ENCODE data around the gene ADH1A.

Gene ADH1A

DNA sequence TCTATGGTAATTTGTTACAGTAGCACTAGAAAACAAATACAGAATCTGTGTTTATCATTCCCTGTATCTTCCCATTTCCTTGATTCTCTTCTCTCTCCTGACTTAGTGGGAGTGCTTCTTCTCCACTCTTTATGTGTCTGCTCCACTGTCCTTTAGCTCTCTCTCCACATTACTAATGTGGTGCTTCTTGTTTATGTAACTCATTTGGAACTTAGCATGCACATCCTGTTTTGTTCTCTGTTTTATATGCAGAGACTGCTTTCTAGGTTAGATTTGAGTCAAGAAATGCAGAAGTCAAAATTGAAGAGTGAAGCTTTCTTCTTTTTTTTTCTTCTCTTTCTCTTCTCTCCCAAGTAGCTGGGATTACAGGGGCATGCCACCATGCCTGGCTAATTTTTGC lies 25.9 kb downstream of the ADH1A start:
- no peak for ATAC-seq (ENCODE audit: insufficient read depth, low read depth)
- H3K9me3 ChIP-seq (ENCODE audit: insufficient read depth, low read length, severe bottlenecking): no peaks in the 10 kb centered on the region

DNA sequence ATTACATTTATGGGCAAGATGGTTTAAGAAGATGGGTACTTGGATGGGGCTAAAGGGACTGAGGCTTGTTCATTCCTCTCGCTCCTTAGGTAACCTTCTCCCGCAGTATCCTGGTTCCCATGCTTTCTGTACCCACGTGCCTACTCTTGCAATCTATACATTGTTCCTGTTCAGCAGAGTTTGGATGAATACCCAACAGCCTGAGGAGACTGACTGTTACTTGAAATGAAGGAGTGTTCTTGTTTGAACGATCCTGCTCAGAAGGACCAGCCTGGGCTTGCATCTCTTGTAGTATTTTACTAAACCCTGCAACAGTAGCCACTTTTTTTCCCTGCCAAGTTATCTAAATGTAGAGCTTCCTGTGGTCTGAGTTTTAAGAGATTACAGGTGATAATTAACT lies 38.0 kb downstream of the ADH1A start:
- H3K4me1 ChIP-seq (ENCODE audit: insufficient read depth, low read length): no peaks in the 10 kb centered on the region
- H4K20me1 ChIP-seq (ENCODE audit: insufficient read depth, low read length): no peaks in the 10 kb centered on the region
- H3K27ac ChIP-seq (ENCODE audit: low read length): no peak overlapping the region
- no peak overlapping the region for H3K4me2 ChIP-seq (ENCODE audit: insufficient read depth, low read length)
- TF ChIP-seq, protein P1, sequence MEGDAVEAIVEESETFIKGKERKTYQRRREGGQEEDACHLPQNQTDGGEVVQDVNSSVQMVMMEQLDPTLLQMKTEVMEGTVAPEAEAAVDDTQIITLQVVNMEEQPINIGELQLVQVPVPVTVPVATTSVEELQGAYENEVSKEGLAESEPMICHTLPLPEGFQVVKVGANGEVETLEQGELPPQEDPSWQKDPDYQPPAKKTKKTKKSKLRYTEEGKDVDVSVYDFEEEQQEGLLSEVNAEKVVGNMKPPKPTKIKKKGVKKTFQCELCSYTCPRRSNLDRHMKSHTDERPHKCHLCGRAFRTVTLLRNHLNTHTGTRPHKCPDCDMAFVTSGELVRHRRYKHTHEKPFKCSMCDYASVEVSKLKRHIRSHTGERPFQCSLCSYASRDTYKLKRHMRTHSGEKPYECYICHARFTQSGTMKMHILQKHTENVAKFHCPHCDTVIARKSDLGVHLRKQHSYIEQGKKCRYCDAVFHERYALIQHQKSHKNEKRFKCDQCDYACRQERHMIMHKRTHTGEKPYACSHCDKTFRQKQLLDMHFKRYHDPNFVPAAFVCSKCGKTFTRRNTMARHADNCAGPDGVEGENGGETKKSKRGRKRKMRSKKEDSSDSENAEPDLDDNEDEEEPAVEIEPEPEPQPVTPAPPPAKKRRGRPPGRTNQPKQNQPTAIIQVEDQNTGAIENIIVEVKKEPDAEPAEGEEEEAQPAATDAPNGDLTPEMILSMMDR (IDR thresholded peaks at IDR 0.05; ENCODE audit: borderline replicate concordance, extremely low read depth, low read length, poor library complexity, severe bottlenecking): no peak
- no peaks in the 10 kb centered on the region for H3K36me3 ChIP-seq (ENCODE audit: insufficient read depth, low read length)
- ATAC-seq (ENCODE audit: insufficient read depth, low read depth) (no peak), DNase-seq (no peak)
- no peaks in the 10 kb centered on the region for H3K9me3 ChIP-seq (ENCODE audit: insufficient read depth, low read length, severe bottlenecking)
- no peak overlapping the region for H3K4me3 ChIP-seq (ENCODE audit: low read depth in 1 of 2, low read length in 2 of 2)
- no peaks in the 10 kb centered on the region for H3K79me2 ChIP-seq (ENCODE audit: insufficient read depth, low read length)
- no peak overlapping the region for H3K9ac ChIP-seq (ENCODE audit: low read depth, low read length)
- no peak overlapping the region for H2AFZ ChIP-seq (ENCODE audit: low read depth, low read length)
- no peaks in the 10 kb centered on the region for H3K27me3 ChIP-seq (ENCODE audit: insufficient read depth, low read length, poor library complexity)

More for the DNA sequence above, 25.9 kb downstream of the ADH1A start:
- H3K27me3 ChIP-seq (ENCODE audit: insufficient read depth, low read length, poor library complexity): no peaks in the 10 kb centered on the region
- H3K4me2 ChIP-seq (ENCODE audit: insufficient read depth, low read length): no peak overlapping the region
- no peaks in the 10 kb centered on the region for H4K20me1 ChIP-seq (ENCODE audit: insufficient read depth, low read length)
- H2AFZ ChIP-seq (ENCODE audit: low read depth, low read length): no peak overlapping the region
- H3K27ac ChIP-seq (ENCODE audit: low read length): no peak overlapping the region
- no peaks in the 10 kb centered on the region for H3K36me3 ChIP-seq (ENCODE audit: insufficient read depth, low read length)
- no peak overlapping the region for H3K4me3 ChIP-seq (ENCODE audit: low read depth in 1 of 2, low read length in 2 of 2)
- no peak overlapping the region for H3K9ac ChIP-seq (ENCODE audit: low read depth, low read length)
- TF ChIP-seq, protein P1 (IDR thresholded peaks at IDR 0.05; ENCODE audit: borderline replicate concordance, extremely low read depth, low read length, poor library complexity, severe bottlenecking): no peak
- TF ChIP-seq EZH2 (IDR thresholded peaks at IDR 0.05; ENCODE audit: borderline replicate concordance, low read depth, low read length, severe bottlenecking): no peak
- no peak for DNase-seq
- H3K79me2 ChIP-seq (ENCODE audit: insufficient read depth, low read length): no peaks in the 10 kb centered on the region
- no peaks in the 10 kb centered on the region for H3K4me1 ChIP-seq (ENCODE audit: insufficient read depth, low read length)

DNA sequence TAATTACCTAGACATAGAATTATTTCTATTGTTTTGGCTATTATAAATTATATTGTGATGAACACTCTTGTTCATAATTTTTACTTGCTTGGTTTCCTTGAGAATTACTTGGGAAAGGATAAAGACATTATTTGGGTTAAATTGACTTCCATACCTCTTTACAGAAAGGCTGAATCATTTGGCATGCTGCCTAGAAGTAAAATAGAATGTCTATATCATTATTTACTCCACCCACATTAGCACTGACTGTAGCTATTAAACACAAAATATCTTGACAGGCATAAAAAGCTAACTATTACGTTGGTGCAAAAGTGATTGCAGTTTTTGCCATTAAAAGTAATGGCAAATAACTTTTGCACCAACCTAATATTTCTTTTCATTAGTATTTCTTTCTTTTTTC lies 42.1 kb downstream of the ADH1A start:
- H3K9me3 ChIP-seq (ENCODE audit: insufficient read depth, low read length, severe bottlenecking): no peaks in the 10 kb centered on the region
- DNase-seq: no peak
- H3K4me3 ChIP-seq (ENCODE audit: low read depth in 1 of 2, low read length in 2 of 2): no peak overlapping the region
- H2AFZ ChIP-seq (ENCODE audit: low read depth, low read length): no peak overlapping the region
- no peak for TF ChIP-seq EZH2 (IDR thresholded peaks at IDR 0.05; ENCODE audit: borderline replicate concordance, low read depth, low read length, severe bottlenecking)
- TF ChIP-seq, protein P1 (IDR thresholded peaks at IDR 0.05; ENCODE audit: borderline replicate concordance, extremely low read depth, low read length, poor library complexity, severe bottlenecking): no peak
- H3K9ac ChIP-seq (ENCODE audit: low read depth, low read length): no peak overlapping the region
- no peaks in the 10 kb centered on the region for H3K79me2 ChIP-seq (ENCODE audit: insufficient read depth, low read length)
- H4K20me1 ChIP-seq (ENCODE audit: insufficient read depth, low read length): no peaks in the 10 kb centered on the region
- H3K27ac ChIP-seq (ENCODE audit: low read length): no peak overlapping the region
- no peaks in the 10 kb centered on the region for H3K36me3 ChIP-seq (ENCODE audit: insufficient read depth, low read length)
- H3K4me1 ChIP-seq (ENCODE audit: insufficient read depth, low read length): no peaks in the 10 kb centered on the region
- no peak for ATAC-seq (ENCODE audit: insufficient read depth, low read depth)
- no peak overlapping the region for H3K4me2 ChIP-seq (ENCODE audit: insufficient read depth, low read length)
- no peaks in the 10 kb centered on the region for H3K27me3 ChIP-seq (ENCODE audit: insufficient read depth, low read length, poor library complexity)

DNA sequence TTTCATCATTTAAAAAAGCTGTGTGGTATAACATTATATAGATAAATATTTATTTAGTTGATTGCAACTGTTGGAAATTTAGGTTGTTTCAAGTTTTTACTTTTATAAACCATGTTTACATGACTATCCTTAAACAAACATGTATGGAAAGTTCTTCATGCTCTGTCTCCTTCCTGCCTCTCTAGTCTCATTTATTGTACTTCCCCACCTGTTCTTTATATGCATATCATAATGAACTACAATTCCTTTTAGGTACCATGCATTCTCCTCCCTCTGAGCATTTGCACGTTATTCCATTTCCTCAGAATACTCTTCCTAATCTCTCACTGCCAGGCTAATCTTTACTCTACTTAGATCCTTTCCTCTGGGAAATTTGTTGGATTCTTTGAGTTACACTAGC lies 54.8 kb downstream of the ADH1A start:
- ATAC-seq (ENCODE audit: insufficient read depth, low read depth) (no peak), DNase-seq (no peak)
- no peak overlapping the region for H2AFZ ChIP-seq (ENCODE audit: low read depth, low read length)
- no peak overlapping the region for H3K4me2 ChIP-seq (ENCODE audit: insufficient read depth, low read length)
- no peak for TF ChIP-seq EZH2 (IDR thresholded peaks at IDR 0.05; ENCODE audit: borderline replicate concordance, low read depth, low read length, severe bottlenecking)
- TF ChIP-seq, protein P1 (IDR thresholded peaks at IDR 0.05; ENCODE audit: borderline replicate concordance, extremely low read depth, low read length, poor library complexity, severe bottlenecking): no peak
- H3K4me3 ChIP-seq (ENCODE audit: low read depth in 1 of 2, low read length in 2 of 2): no peak overlapping the region
- no peaks in the 10 kb centered on the region for H3K79me2 ChIP-seq (ENCODE audit: insufficient read depth, low read length)
- H3K27me3 ChIP-seq (ENCODE audit: insufficient read depth, low read length, poor library complexity): no peaks in the 10 kb centered on the region
- no peaks in the 10 kb centered on the region for H4K20me1 ChIP-seq (ENCODE audit: insufficient read depth, low read length)
- no peaks in the 10 kb centered on the region for H3K4me1 ChIP-seq (ENCODE audit: insufficient read depth, low read length)
- no peaks in the 10 kb centered on the region for H3K36me3 ChIP-seq (ENCODE audit: insufficient read depth, low read length)
- no peaks in the 10 kb centered on the region for H3K9me3 ChIP-seq (ENCODE audit: insufficient read depth, low read length, severe bottlenecking)
- no peak overlapping the region for H3K9ac ChIP-seq (ENCODE audit: low read depth, low read length)
- H3K27ac ChIP-seq (ENCODE audit: low read length): no peak overlapping the region

Data from DND-41 (cell line).